ENCODE results near the gene IL22RA1.

DNA sequence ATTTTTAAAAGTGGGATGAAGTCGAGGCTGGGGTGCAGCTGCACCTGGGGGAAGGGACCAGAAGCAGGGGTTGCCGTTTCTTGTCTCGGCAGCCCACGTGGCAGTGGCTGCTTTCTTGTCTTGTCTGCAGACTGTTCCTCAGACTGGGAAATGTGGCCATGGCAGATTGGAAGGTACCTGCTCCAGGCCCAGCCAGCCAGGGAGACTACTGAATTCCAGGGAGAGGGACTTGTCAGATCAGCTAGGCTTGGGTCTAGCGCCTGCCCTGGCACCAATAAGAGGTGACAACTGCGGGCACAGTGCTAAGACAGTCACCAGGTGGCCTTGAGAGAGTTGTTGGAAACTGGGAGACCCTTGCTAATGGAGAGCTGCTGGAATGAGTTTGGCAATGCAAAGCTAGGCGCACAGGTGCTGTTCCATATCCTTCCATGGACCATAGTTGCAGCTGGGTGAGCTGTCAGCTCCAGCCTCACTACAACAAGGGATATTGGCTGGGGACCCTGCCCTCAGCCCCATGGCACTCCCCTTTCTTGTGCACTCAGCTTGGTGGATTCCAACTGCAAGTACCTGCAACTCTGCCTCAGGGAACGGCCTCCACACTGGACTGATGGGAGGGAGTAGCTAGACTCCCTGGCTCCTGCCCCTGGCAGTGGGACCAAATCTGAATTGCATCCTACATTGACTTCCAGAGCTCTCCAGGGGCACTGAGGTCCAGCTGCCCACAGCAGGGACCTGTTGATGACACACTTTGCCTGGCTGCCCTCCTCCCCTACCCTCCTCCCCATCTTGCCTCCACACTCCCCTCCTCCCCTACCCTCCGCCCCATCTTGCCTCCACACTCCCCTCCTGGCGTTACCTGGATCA is 9.9 kb upstream of the IL22RA1 start:
- TF ChIP-seq POLR2AphosphoS5 (IDR thresholded peaks at IDR 0.05) (no peak), EZH2 (IDR thresholded peaks at IDR 0.05; ENCODE audit: borderline replicate concordance, insufficient read depth, low read length, poor library complexity, severe bottlenecking) (no peak), TAF1 (IDR thresholded peaks at IDR 0.05; ENCODE audit: low read depth) (no peak), EP300 (conservative IDR thresholded peaks at IDR 0.05; ENCODE audit: poor library complexity, severe bottlenecking) (no peak), RAD21 (conservative IDR thresholded peaks at IDR 0.05) (no peak), SMC3 (conservative IDR thresholded peaks at IDR 0.05; ENCODE audit: poor library complexity) (no peak)
- TF ChIP-seq, protein P1, sequence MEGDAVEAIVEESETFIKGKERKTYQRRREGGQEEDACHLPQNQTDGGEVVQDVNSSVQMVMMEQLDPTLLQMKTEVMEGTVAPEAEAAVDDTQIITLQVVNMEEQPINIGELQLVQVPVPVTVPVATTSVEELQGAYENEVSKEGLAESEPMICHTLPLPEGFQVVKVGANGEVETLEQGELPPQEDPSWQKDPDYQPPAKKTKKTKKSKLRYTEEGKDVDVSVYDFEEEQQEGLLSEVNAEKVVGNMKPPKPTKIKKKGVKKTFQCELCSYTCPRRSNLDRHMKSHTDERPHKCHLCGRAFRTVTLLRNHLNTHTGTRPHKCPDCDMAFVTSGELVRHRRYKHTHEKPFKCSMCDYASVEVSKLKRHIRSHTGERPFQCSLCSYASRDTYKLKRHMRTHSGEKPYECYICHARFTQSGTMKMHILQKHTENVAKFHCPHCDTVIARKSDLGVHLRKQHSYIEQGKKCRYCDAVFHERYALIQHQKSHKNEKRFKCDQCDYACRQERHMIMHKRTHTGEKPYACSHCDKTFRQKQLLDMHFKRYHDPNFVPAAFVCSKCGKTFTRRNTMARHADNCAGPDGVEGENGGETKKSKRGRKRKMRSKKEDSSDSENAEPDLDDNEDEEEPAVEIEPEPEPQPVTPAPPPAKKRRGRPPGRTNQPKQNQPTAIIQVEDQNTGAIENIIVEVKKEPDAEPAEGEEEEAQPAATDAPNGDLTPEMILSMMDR (IDR thresholded peaks at IDR 0.05; ENCODE audit: poor library complexity, severe bottlenecking) = no peak
- TF ChIP-seq, protein P2, sequence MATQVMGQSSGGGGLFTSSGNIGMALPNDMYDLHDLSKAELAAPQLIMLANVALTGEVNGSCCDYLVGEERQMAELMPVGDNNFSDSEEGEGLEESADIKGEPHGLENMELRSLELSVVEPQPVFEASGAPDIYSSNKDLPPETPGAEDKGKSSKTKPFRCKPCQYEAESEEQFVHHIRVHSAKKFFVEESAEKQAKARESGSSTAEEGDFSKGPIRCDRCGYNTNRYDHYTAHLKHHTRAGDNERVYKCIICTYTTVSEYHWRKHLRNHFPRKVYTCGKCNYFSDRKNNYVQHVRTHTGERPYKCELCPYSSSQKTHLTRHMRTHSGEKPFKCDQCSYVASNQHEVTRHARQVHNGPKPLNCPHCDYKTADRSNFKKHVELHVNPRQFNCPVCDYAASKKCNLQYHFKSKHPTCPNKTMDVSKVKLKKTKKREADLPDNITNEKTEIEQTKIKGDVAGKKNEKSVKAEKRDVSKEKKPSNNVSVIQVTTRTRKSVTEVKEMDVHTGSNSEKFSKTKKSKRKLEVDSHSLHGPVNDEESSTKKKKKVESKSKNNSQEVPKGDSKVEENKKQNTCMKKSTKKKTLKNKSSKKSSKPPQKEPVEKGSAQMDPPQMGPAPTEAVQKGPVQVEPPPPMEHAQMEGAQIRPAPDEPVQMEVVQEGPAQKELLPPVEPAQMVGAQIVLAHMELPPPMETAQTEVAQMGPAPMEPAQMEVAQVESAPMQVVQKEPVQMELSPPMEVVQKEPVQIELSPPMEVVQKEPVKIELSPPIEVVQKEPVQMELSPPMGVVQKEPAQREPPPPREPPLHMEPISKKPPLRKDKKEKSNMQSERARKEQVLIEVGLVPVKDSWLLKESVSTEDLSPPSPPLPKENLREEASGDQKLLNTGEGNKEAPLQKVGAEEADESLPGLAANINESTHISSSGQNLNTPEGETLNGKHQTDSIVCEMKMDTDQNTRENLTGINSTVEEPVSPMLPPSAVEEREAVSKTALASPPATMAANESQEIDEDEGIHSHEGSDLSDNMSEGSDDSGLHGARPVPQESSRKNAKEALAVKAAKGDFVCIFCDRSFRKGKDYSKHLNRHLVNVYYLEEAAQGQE (IDR thresholded peaks at IDR 0.05; ENCODE audit: borderline replicate concordance) = no peak
